Sigmoid colon (tissue), 7 donors: ENCODE results near the gene GABRR2. TPM values are rescaled to one million over a fixed set of nuclear protein-coding genes. Genes with fewer than 3 reads are reported as not detected.

Experiments used
- DNase-seq: peaks from one replicate; pipeline ENCODE4 v3.0.0-alpha.2; 2019
- H3K27ac ChIP-seq, 4 donors: fragments of 200-600 bp; sonication (generic); one replicate each; pipeline ENCODE4 v1.5.1; 2016 to 2019; ENCODE audit warnings: mild to moderate bottlenecking in 1 of 4
- H3K27me3 ChIP-seq, 3 donors: fragments of 200-600 bp; sonication (generic); one replicate each; pipeline ENCODE4 v1.5.1; 2019; ENCODE audit warnings: mild to moderate bottlenecking in 1 of 3
- H3K36me3 ChIP-seq, 4 donors: fragments of 200-600 bp; sonication (generic); one replicate each; pipeline ENCODE4 v1.5.1; 2016 to 2019
- H3K4me1 ChIP-seq, 4 donors: fragments of 200-600 bp; sonication (generic); one replicate each; pipeline ENCODE4 v1.5.1; 2017 to 2019
- H3K4me3 ChIP-seq, 4 donors: fragments of 200-600 bp; sonication (generic); one replicate each; pipeline ENCODE4 v1.5.1; 2017 to 2019; ENCODE audit warnings: mild to moderate bottlenecking in 2 of 4, moderate library complexity in 1 of 4
- H3K9me3 ChIP-seq, 4 donors: fragments of 200-600 bp in 3 of 4; sonication (generic) in 3 of 4; one replicate each; pipeline versions ENCODE4 v1.5.1 to v1.6.1; 2013 to 2019
- EP300 ChIP-seq, 4 donors: sonication (generic); formaldehyde crosslinking; IDR thresholded peaks; one replicate each; pipeline ENCODE4 v1.6.1; 2017; ENCODE audit warnings: antibody characterized with exemption in 4 of 4
- POLR2A ChIP-seq, 2 donors: fragments of 450-650 bp; IDR thresholded peaks; one replicate each; pipeline ENCODE4 v1.6.1; 2016; ENCODE audit warnings: antibody characterized with exemption in 2 of 2, mild to moderate bottlenecking in 2 of 2, moderate library complexity in 2 of 2
- POLR2AphosphoS5 ChIP-seq, 4 donors: sonication (generic); formaldehyde crosslinking; IDR thresholded peaks; one replicate each; pipeline ENCODE4 v1.6.1; 2017; ENCODE audit warnings: antibody characterized with exemption in 4 of 4
- WGBS, 2 donors: extraction: QIAGEN DNeasy Blood & Tissue Kit; methylation state at CpG; one replicate each; pipeline ENCODE4 v1.1.7; 2013; 5-methylcytosine and 5-hydroxymethylcytosine counted together
- intact Hi-C: fragments of 100-400 bp; cut with DNase I; formaldehyde crosslinking; loops from one replicate; pipeline ENCODE4 v1.15.1; 2023
- polyA plus RNA-seq, 3 donors: library from polyadenylated mRNA; stranded (reverse); fragments of 200-250 nt; gene quantifications; one replicate each; pipeline ENCODE4 v1.2.3, GENCODE V29; 2013
- total RNA-seq, 4 donors: library from RNA; depleted of rRNA; stranded (reverse); fragments of >200 nt; gene quantifications; one replicate each; pipeline ENCODE4 v1.1.0, GENCODE V29; 2016
- TF ChIP-seq, protein P1 (sequence below), 4 experiments: fragments of 450-650 bp in 3 of 4; fragments of 200-600 bp in 1 of 4; IDR thresholded peaks; one replicate each; pipeline ENCODE4 v1.5.1; 2016 to 2019; ENCODE audit warnings: antibody characterized with exemption in 4 of 4, mild to moderate bottlenecking in 3 of 4, moderate library complexity in 2 of 4
- donor health status: healthy with polysubstance abuse.
- donor health status: Bipolar disorder and iron deficiency.
- donor health status: healthy.

Gene GABRR2
- total and polyA plus RNA-seq, 7 donors: 0.36 to 2.8 (median 0.99) TPM; not detected in 2

DNA sequence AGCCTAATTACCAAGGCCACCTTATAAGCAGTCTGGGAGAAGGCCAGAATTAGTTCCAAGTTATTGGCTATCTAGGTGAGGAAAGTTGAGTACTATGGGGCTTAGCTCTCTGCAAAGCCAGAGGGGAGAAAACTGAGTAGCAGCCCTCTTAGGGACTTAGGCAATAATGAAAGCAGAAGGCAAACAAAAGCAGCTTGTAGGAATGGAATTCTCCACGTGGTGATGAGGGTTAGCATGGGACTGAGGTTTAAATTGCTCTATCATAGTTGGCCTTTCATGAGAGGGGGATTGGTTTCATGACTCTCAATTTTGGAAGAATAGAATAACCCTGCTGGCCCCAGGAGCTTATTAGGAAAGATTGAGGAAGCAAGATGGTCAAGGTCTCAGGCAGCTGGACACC lies 44.5 kb upstream of the GABRR2 start:
- Histone ChIP-seq H3K4me3 (no peak overlapping the region), H3K27me3 (no peaks in the 10 kb centered on the region), H3K27ac (no peak overlapping the region), H3K36me3 (no peaks in the 10 kb centered on the region), H3K9me3 (no peaks in the 10 kb centered on the region), H3K4me1 (no peaks in the 10 kb centered on the region)
- TF ChIP-seq, protein P1, sequence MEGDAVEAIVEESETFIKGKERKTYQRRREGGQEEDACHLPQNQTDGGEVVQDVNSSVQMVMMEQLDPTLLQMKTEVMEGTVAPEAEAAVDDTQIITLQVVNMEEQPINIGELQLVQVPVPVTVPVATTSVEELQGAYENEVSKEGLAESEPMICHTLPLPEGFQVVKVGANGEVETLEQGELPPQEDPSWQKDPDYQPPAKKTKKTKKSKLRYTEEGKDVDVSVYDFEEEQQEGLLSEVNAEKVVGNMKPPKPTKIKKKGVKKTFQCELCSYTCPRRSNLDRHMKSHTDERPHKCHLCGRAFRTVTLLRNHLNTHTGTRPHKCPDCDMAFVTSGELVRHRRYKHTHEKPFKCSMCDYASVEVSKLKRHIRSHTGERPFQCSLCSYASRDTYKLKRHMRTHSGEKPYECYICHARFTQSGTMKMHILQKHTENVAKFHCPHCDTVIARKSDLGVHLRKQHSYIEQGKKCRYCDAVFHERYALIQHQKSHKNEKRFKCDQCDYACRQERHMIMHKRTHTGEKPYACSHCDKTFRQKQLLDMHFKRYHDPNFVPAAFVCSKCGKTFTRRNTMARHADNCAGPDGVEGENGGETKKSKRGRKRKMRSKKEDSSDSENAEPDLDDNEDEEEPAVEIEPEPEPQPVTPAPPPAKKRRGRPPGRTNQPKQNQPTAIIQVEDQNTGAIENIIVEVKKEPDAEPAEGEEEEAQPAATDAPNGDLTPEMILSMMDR (IDR thresholded peaks at IDR 0.05): no peak
- no peak for TF ChIP-seq POLR2AphosphoS5 (IDR thresholded peaks at IDR 0.05)
- no peak for TF ChIP-seq POLR2A (IDR thresholded peaks at IDR 0.05)
- TF ChIP-seq EP300 (IDR thresholded peaks at IDR 0.05): no peak
- intact Hi-C loops: loop anchor here (10.0 kb wide), 1 partner anchor 475 kb away; no protein-coding TSS in a partner anchor
- DNase-seq: no peak
- 14 to 16% methylated on average over 1 of the region's 1 CpG for WGBS, 2 donors

DNA sequence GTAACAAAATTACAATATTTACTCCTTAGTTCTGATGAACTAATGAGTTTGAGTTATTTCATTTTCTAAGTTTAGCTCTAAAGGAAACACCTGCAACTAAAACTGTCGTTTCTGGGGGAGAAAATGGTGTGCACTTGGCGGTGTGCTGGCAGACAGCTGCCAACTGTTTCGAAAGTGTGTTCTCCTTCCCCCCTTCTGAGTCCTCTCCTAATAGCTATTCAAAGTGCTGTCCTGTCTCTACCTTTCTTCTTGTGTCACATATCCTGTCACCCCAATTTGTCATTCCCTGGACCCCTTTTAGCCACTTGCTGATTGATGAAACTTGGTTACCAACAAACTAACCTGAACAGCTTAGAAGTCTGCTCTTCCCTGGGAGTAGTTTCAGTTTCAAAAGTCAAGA lies 42.3 kb upstream of the GABRR2 start:
- intact Hi-C loops: loop anchor here (10.0 kb wide), 1 partner anchor 477 kb away; no protein-coding TSS in a partner anchor
- Histone ChIP-seq H3K36me3 (no peaks in the 10 kb centered on the region), H3K9me3 (no peaks in the 10 kb centered on the region), H3K27ac (no peak overlapping the region), H3K4me1 (no peaks in the 10 kb centered on the region), H3K4me3 (no peak overlapping the region), H3K27me3 (no peaks in the 10 kb centered on the region)
- no peak for DNase-seq
- no peak for TF ChIP-seq EP300 (IDR thresholded peaks at IDR 0.05)
- TF ChIP-seq, protein P1 (IDR thresholded peaks at IDR 0.05): no peak
- no peak for TF ChIP-seq POLR2AphosphoS5 (IDR thresholded peaks at IDR 0.05)
- no peak for TF ChIP-seq POLR2A (IDR thresholded peaks at IDR 0.05)
- WGBS, 2 donors: 42 to 73% methylated on average over 3 of the region's 3 CpGs

DNA sequence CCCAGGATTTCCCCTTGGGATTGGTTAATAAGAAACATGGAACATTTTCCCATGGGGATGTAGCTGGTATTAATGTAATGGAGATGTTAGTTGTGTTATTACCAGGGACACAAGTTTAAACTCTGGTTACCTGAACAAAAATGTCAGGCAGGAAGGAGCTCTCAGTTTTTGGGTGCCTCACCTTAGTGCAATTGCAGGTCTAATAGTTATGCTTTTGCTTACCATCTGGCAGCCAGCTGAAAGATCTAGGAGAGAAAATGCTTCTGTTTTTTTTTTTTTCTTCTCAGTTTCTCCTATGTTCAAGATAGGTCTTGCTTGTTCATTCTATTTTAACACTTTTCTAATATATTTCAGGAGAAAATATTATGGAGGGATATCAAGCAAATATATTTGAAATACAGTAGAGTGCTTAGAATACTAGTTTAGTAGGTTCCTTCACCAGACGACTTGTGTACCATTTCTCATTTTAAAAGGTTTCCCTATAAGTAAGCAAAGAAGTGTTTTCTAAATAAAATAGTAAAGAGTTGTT lies 41.6 kb upstream of the GABRR2 start:
- Histone ChIP-seq H3K27me3 (no peaks in the 10 kb centered on the region), H3K27ac (no peak overlapping the region), H3K4me3 (no peak overlapping the region), H3K9me3 (no peaks in the 10 kb centered on the region), H3K36me3 (no peaks in the 10 kb centered on the region), H3K4me1 (peaks cover 0 to 1% (median 0%) of the 10 kb centered on the region in 4 donors)
- intact Hi-C loops: loop anchor here (10.0 kb wide), 1 partner anchor 478 kb away; no protein-coding TSS in a partner anchor
- WGBS, 2 donors: 30 to 58% methylated on average over 1 of the region's 1 CpG
- no peak for DNase-seq
- TF ChIP-seq POLR2AphosphoS5 (IDR thresholded peaks at IDR 0.05): no peak
- TF ChIP-seq, protein P1 (IDR thresholded peaks at IDR 0.05): no peak
- TF ChIP-seq POLR2A (IDR thresholded peaks at IDR 0.05): no peak

DNA sequence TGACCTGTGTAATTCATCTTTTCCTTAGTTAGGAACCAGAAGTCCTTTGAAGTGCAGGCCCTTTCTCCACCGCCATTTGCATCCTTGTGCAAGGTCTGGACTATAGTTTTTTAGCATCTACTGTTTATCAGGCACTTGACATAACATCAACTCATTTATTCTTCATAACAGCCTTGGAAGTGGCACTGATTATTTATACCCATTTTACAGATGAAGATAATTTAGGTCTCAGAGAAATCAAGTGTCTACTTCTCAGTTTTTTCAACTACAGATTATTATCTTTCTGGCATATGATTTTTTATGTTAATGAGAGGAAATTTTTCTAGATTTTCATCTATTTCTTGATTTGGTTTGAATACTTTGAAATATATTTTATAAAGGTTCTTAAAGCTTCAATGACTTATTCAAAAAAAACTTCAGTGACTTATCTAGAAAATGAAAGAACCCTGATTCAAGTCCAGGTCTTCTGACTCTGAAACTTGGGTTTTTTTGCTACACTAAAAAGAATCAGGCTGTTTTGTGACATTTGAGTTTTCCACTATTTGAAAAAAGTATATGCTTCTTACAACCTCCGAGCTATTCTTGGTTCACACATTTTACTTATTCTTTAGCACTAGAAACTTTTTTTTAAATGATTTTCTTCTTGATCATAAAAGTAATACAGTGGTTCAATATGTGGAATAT lies 40.6 kb upstream of the GABRR2 start:
- no peak for TF ChIP-seq POLR2AphosphoS5 (IDR thresholded peaks at IDR 0.05)
- no peak for TF ChIP-seq EP300 (IDR thresholded peaks at IDR 0.05)
- TF ChIP-seq POLR2A (IDR thresholded peaks at IDR 0.05): no peak
- TF ChIP-seq, protein P1 (IDR thresholded peaks at IDR 0.05): no peak
- intact Hi-C loops: loop anchor here (10.0 kb wide), 1 partner anchor 479 kb away; no protein-coding TSS in a partner anchor
- no peak for DNase-seq
- H3K27ac ChIP-seq: no peak overlapping the region
- peaks cover 0 to 10% (median 9%) of the 10 kb centered on the region in 4 donors for H3K4me1 ChIP-seq
- no peaks in the 10 kb centered on the region for H3K9me3 ChIP-seq
- no peak overlapping the region for H3K4me3 ChIP-seq
- H3K36me3 ChIP-seq: no peaks in the 10 kb centered on the region
- 85 to 94% methylated on average over 2 of the region's 2 CpGs for WGBS, 2 donors
- no peaks in the 10 kb centered on the region for H3K27me3 ChIP-seq
